NB4 (cell line): ENCODE results near the gene EHD2.

Source experiments
- CTCF ChIP-seq: IDR thresholded peaks from one replicate; pipeline ENCODE4 v1.5.1; 2012; ENCODE audit warnings: low read depth, low read length
- MAX ChIP-seq: IDR thresholded peaks from 2 replicates; pipeline ENCODE4 v1.6.1; 2011; ENCODE audit warnings: low read depth, low read length

- TF ChIP-seq CTCF = no peak
- no peak for TF ChIP-seq MAX
Observed at GRCh38 chr19:47679251-47679900, 33.8 kb upstream of the EHD2 start.
